GM23338 (cell line): ENCODE measurements around the gene TEX35. TPM values are rescaled to one million over a fixed set of nuclear protein-coding genes. Genes with fewer than 3 reads are reported as not detected.

Source experiments
- ATAC-seq: fragments of 200-7000 bp; cut with Tn5 transposase; 3 replicates; pipeline ENCODE4 v1.9.1; 2020
- DNase-seq: peaks from one replicate; pipeline ENCODE4 v3.0.0-alpha.2; 2015; ENCODE audit warnings: low spot score
- H2AFZ ChIP-seq: fragments of 200-600 bp; sonication (generic); 2 replicates; pipeline ENCODE4 v1.8.0; 2016; ENCODE audit warnings: antibody characterized with exemption, mild to moderate bottlenecking, moderate library complexity
- H3F3A ChIP-seq: fragments of 200-600 bp; sonication (generic); replicated peaks from 2 replicates; pipeline ENCODE4 v1.8.0; 2017; ENCODE audit warnings: antibody characterized with exemption, mixed run types, low read depth
- H3K27ac ChIP-seq: fragments of 200-600 bp; sonication (generic); 2 replicates; pipeline ENCODE4 v1.6.1; 2016; ENCODE audit warnings: low read depth
- H3K27me3 ChIP-seq: fragments of 200-600 bp; sonication (generic); 2 replicates; pipeline ENCODE4 v1.8.0; 2016; ENCODE audit warnings: mild to moderate bottlenecking, mixed run types, moderate library complexity; ENCODE audit not compliant: insufficient read depth
- H3K36me3 ChIP-seq: fragments of 200-600 bp; sonication (generic); 2 replicates; pipeline ENCODE4 v1.8.0; 2016; ENCODE audit warnings: mild to moderate bottlenecking; ENCODE audit not compliant: insufficient read depth
- H3K4me1 ChIP-seq: fragments of 200-600 bp; sonication (generic); 2 replicates; pipeline ENCODE4 v1.8.0; 2016; ENCODE audit warnings: mild to moderate bottlenecking, moderate library complexity; ENCODE audit not compliant: insufficient read depth
- H3K4me2 ChIP-seq: fragments of 200-600 bp; sonication (generic); 2 replicates; pipeline ENCODE4 v1.7.1; 2017; ENCODE audit warnings: mixed run types
- H3K4me3 ChIP-seq: fragments of 200-600 bp; sonication (generic); 2 replicates; pipeline ENCODE4 v1.6.1; 2016; ENCODE audit warnings: mixed run types
- H3K79me2 ChIP-seq: fragments of 200-600 bp; sonication (generic); replicated peaks from 2 replicates; pipeline ENCODE4 v1.8.0; 2017; ENCODE audit warnings: mild to moderate bottlenecking; ENCODE audit not compliant: insufficient read depth
- H3K9me2 ChIP-seq: fragments of 200-600 bp; sonication (generic); 2 replicates; pipeline ENCODE4 v1.8.0; 2017; ENCODE audit not compliant: insufficient read depth
- H4K20me1 ChIP-seq: fragments of 200-600 bp; sonication (generic); replicated peaks from 2 replicates; pipeline ENCODE4 v1.8.0; 2017; ENCODE audit warnings: mild to moderate bottlenecking; ENCODE audit not compliant: insufficient read depth
- H3K27ac Mint-ChIP-seq: 2 replicates; pipeline ENCODE4 v1.8.0; 2020; ENCODE audit warnings: inconsistent platforms, mild to moderate bottlenecking, moderate library complexity, mixed read lengths
- H3K27me3 Mint-ChIP-seq: 3 replicates; pipeline ENCODE4 v1.8.0; 2022; ENCODE audit warnings: low read depth, mild to moderate bottlenecking, moderate library complexity, mixed read lengths, inconsistent platforms; ENCODE audit not compliant: insufficient read depth, poor library complexity
- H3K36me3 Mint-ChIP-seq: 3 replicates; pipeline ENCODE4 v1.8.0; 2021; ENCODE audit warnings: low read depth, mild to moderate bottlenecking, inconsistent platforms, moderate library complexity, mixed read lengths
- H3K4me1 Mint-ChIP-seq: 3 replicates; pipeline ENCODE4 v1.8.0; 2020; ENCODE audit warnings: mild to moderate bottlenecking, inconsistent platforms, mixed read lengths
- H3K4me3 Mint-ChIP-seq: 3 replicates; pipeline ENCODE4 v1.8.0; 2021; ENCODE audit warnings: moderate library complexity, mild to moderate bottlenecking, inconsistent platforms, mixed read lengths
- H3K9me3 Mint-ChIP-seq: 3 replicates; pipeline ENCODE4 v1.8.0; 2020; ENCODE audit warnings: moderate library complexity, mild to moderate bottlenecking, inconsistent platforms, mixed read lengths
- CREB1 ChIP-seq: fragments of 250-450 bp; sonication (Bioruptor Pico); IDR thresholded peaks from 2 replicates; pipeline ENCODE4 v1.5.0; 2020; ENCODE audit warnings: low read depth, mild to moderate bottlenecking, moderate library complexity
- EZH2 ChIP-seq: fragments of 200-600 bp; sonication (generic); IDR thresholded peaks from one replicate; pipeline ENCODE4 v1.8.0; 2017; ENCODE audit warnings: antibody characterized with exemption, mild to moderate bottlenecking, low read depth; ENCODE audit not compliant: unreplicated experiment
- EZH2phosphoT487 ChIP-seq: fragments of 200-600 bp; sonication (generic); IDR thresholded peaks from one replicate; pipeline ENCODE4 v1.8.1; 2018; ENCODE audit warnings: antibody characterized with exemption; ENCODE audit not compliant: unreplicated experiment
- JUNB ChIP-seq: IDR thresholded peaks from one replicate; pipeline ENCODE4 v1.6.1; 2016; ENCODE audit warnings: antibody characterized with exemption; ENCODE audit not compliant: unreplicated experiment
- NANOG ChIP-seq: IDR thresholded peaks from 2 replicates; pipeline ENCODE4 v1.6.1; 2016; ENCODE audit warnings: antibody characterized with exemption, borderline replicate concordance
- POLR2AphosphoS5 ChIP-seq: IDR thresholded peaks from 2 replicates; pipeline ENCODE4 v1.6.1; 2016; ENCODE audit warnings: antibody characterized with exemption, low read depth
- REST ChIP-seq: IDR thresholded peaks from one replicate; pipeline ENCODE4 v1.6.1; 2018; ENCODE audit warnings: antibody characterized with exemption; ENCODE audit not compliant: unreplicated experiment
- STAT1 ChIP-seq: IDR thresholded peaks from one replicate; pipeline ENCODE4 v1.6.1; 2016; ENCODE audit warnings: antibody characterized with exemption; ENCODE audit not compliant: unreplicated experiment
- ZNF114 ChIP-seq: fragments of 250-450 bp; sonication (Bioruptor Pico); IDR thresholded peaks from 2 replicates; pipeline ENCODE4 v1.5.0; 2020; ENCODE audit warnings: mild to moderate bottlenecking, moderate library complexity
- ZNF331 ChIP-seq: fragments of 250-450 bp; sonication (Bioruptor Pico); IDR thresholded peaks from 2 replicates; pipeline ENCODE4 v1.5.0; 2020; ENCODE audit warnings: low read depth, mild to moderate bottlenecking, moderate library complexity
- polyA plus RNA-seq: library from polyadenylated mRNA; unstranded; fragments of >200 nt; fragmentation: Nextera tagmentation; extraction: Ambion mirVana; gene quantifications from 2 replicates; pipeline ENCODE4 v1.2.1, GENCODE V29; 2016
- total RNA-seq: library from RNA; depleted of rRNA; stranded (reverse); fragments of >200 nt; shearing (Covaris generic); gene quantifications from 2 replicates; pipeline ENCODE4 v1.2.3, GENCODE V29; 2014
- TF ChIP-seq, protein P1 (sequence below): fragments of 250-450 bp; sonication (Bioruptor Pico); IDR thresholded peaks from 2 replicates; pipeline ENCODE4 v1.5.0; 2020; ENCODE audit warnings: mild to moderate bottlenecking, moderate library complexity
- TF ChIP-seq, protein P2 (sequence below), 2 experiments: fragments of 200-600 bp in 1 of 2; sonication (generic) in 1 of 2; conservative IDR thresholded peaks; 2 replicates each; pipeline versions ENCODE4 v1.5.1 to v1.6.1; 2016 to 2017; ENCODE audit warnings: antibody characterized with exemption in 2 of 2, low read depth in 2 of 2, mild to moderate bottlenecking in 2 of 2, moderate library complexity in 1 of 2
- TF ChIP-seq, protein P3 (sequence below): IDR thresholded peaks from 2 replicates; pipeline ENCODE4 v1.6.1; 2016; ENCODE audit warnings: antibody characterized with exemption

The TEX35 gene
- total and polyA plus RNA-seq, 2 experiments from 2014 or later: not detected

- TF ChIP-seq ZNF331 (no peak), NANOG (no peak), EZH2phosphoT487 (no peak), JUNB (no peak)
Observed at GRCh38 chr1:178520803-178521202, 7.9 kb downstream of the TEX35 start (continued).

DNA sequence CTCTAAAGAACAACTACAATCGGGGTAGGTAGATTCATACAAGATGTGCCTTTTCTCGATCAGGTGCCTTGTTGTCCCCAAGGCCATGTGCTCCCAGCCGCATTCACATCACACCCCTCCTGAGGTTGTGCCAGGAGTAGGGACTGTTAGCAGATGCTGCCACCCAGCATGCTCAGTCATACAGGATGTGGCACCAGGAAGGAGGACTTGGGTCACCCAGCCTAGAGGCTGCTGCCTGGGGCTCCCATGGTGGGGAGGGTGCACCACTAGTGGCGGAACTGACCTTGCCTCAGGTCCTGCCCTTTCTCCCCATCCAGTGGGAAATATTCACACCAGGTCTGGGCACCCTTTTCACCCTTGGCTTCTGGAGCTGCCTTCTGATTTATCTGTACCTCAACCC lies 8.3 kb downstream of the TEX35 start:
- no peaks in the 10 kb centered on the region for H3K27me3 ChIP-seq
- H3K4me1 ChIP-seq: no peaks in the 10 kb centered on the region
- H3K79me2 ChIP-seq: no peaks in the 10 kb centered on the region
- no peaks in the 10 kb centered on the region for H3K4me1 Mint-ChIP-seq
- H3K27ac ChIP-seq: no peak overlapping the region
- H3K9me3 Mint-ChIP-seq: no peaks in the 10 kb centered on the region
- no peak overlapping the region for H3K4me2 ChIP-seq
- no peak overlapping the region for H2AFZ ChIP-seq
- no peak overlapping the region for H3K4me3 Mint-ChIP-seq
- DNase-seq (no peak), ATAC-seq (no peak)
- no peak overlapping the region for H3K27ac Mint-ChIP-seq
- H3K4me3 ChIP-seq: no peak overlapping the region
- H3K27me3 Mint-ChIP-seq: peaks cover 5% of the 10 kb centered on the region
- H3F3A ChIP-seq: no peaks in the 10 kb centered on the region
- H3K36me3 ChIP-seq: no peaks in the 10 kb centered on the region
- no peaks in the 10 kb centered on the region for H4K20me1 ChIP-seq
- TF ChIP-seq EZH2: no peak
- no peak for TF ChIP-seq ZNF114
- no peak for TF ChIP-seq REST
- TF ChIP-seq EZH2phosphoT487: no peak
- TF ChIP-seq, protein P1, sequence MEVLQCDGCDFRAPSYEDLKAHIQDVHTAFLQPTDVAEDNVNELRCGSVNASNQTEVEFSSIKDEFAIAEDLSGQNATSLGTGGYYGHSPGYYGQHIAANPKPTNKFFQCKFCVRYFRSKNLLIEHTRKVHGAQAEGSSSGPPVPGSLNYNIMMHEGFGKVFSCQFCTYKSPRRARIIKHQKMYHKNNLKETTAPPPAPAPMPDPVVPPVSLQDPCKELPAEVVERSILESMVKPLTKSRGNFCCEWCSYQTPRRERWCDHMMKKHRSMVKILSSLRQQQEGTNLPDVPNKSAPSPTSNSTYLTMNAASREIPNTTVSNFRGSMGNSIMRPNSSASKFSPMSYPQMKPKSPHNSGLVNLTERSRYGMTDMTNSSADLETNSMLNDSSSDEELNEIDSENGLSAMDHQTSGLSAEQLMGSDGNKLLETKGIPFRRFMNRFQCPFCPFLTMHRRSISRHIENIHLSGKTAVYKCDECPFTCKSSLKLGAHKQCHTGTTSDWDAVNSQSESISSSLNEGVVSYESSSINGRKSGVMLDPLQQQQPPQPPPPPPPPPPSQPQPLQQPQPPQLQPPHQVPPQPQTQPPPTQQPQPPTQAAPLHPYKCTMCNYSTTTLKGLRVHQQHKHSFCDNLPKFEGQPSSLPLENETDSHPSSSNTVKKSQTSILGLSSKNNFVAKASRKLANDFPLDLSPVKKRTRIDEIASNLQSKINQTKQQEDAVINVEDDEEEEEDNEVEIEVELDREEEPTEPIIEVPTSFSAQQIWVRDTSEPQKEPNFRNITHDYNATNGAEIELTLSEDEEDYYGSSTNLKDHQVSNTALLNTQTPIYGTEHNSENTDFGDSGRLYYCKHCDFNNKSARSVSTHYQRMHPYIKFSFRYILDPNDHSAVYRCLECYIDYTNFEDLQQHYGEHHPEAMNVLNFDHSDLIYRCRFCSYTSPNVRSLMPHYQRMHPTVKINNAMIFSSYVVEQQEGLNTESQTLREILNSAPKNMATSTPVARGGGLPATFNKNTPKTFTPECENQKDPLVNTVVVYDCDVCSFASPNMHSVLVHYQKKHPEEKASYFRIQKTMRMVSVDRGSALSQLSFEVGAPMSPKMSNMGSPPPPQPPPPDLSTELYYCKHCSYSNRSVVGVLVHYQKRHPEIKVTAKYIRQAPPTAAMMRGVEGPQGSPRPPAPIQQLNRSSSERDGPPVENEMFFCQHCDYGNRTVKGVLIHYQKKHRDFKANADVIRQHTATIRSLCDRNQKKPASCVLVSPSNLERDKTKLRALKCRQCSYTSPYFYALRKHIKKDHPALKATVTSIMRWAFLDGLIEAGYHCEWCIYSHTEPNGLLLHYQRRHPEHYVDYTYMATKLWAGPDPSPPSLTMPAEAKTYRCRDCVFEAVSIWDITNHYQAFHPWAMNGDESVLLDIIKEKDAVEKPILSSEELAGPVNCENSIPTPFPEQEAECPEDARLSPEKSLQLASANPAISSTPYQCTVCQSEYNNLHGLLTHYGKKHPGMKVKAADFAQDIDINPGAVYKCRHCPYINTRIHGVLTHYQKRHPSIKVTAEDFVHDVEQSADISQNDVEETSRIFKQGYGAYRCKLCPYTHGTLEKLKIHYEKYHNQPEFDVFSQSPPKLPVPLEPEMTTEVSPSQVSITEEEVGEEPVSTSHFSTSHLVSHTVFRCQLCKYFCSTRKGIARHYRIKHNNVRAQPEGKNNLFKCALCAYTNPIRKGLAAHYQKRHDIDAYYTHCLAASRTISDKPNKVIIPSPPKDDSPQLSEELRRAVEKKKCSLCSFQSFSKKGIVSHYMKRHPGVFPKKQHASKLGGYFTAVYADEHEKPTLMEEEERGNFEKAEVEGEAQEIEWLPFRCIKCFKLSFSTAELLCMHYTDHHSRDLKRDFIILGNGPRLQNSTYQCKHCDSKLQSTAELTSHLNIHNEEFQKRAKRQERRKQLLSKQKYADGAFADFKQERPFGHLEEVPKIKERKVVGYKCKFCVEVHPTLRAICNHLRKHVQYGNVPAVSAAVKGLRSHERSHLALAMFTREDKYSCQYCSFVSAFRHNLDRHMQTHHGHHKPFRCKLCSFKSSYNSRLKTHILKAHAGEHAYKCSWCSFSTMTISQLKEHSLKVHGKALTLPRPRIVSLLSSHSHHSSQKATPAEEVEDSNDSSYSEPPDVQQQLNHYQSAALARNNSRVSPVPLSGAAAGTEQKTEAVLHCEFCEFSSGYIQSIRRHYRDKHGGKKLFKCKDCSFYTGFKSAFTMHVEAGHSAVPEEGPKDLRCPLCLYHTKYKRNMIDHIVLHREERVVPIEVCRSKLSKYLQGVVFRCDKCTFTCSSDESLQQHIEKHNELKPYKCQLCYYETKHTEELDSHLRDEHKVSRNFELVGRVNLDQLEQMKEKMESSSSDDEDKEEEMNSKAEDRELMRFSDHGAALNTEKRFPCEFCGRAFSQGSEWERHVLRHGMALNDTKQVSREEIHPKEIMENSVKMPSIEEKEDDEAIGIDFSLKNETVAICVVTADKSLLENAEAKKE (CRISPR knock-in tag): no peak
- TF ChIP-seq POLR2AphosphoS5: no peak
- TF ChIP-seq, protein P2, sequence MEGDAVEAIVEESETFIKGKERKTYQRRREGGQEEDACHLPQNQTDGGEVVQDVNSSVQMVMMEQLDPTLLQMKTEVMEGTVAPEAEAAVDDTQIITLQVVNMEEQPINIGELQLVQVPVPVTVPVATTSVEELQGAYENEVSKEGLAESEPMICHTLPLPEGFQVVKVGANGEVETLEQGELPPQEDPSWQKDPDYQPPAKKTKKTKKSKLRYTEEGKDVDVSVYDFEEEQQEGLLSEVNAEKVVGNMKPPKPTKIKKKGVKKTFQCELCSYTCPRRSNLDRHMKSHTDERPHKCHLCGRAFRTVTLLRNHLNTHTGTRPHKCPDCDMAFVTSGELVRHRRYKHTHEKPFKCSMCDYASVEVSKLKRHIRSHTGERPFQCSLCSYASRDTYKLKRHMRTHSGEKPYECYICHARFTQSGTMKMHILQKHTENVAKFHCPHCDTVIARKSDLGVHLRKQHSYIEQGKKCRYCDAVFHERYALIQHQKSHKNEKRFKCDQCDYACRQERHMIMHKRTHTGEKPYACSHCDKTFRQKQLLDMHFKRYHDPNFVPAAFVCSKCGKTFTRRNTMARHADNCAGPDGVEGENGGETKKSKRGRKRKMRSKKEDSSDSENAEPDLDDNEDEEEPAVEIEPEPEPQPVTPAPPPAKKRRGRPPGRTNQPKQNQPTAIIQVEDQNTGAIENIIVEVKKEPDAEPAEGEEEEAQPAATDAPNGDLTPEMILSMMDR (conservative IDR thresholded peaks at IDR 0.05; ENCODE audit: low read depth in 2 of 2): no peak
- TF ChIP-seq JUNB: no peak
- TF ChIP-seq, protein P3, sequence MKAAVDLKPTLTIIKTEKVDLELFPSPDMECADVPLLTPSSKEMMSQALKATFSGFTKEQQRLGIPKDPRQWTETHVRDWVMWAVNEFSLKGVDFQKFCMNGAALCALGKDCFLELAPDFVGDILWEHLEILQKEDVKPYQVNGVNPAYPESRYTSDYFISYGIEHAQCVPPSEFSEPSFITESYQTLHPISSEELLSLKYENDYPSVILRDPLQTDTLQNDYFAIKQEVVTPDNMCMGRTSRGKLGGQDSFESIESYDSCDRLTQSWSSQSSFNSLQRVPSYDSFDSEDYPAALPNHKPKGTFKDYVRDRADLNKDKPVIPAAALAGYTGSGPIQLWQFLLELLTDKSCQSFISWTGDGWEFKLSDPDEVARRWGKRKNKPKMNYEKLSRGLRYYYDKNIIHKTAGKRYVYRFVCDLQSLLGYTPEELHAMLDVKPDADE: no peak
- no peak for TF ChIP-seq CREB1 (CRISPR knock-in tag)
- no peak for TF ChIP-seq ZNF331
- no peak for TF ChIP-seq STAT1
- no peak for TF ChIP-seq NANOG
- H3K36me3 Mint-ChIP-seq: no peaks in the 10 kb centered on the region
- peaks cover 4% of the 10 kb centered on the region; the same call in 1 of the 2 replicates for H3K9me2 ChIP-seq
